Measurements from ENCODE around the gene MMP24.

DNA sequence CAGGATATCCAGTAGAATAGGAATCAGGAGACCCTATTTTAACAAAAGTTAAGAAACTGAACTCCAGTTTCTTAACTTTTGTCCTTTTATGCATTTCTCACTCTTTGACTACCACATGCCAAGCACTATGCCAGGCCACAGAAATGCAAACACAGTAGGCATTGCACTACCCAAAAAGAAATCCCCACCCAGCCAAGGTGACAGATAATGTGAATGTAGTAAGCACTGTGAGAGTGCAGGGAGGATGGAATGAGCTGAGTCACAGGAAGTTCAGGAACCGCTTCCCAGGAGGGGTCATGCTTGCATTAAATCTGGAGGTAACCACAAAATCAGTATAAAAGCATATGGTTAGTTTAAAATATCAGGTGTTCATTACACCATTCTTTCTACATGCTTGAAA, 85.8 kb downstream of the MMP24 start:
- TF ChIP-seq, protein P1, sequence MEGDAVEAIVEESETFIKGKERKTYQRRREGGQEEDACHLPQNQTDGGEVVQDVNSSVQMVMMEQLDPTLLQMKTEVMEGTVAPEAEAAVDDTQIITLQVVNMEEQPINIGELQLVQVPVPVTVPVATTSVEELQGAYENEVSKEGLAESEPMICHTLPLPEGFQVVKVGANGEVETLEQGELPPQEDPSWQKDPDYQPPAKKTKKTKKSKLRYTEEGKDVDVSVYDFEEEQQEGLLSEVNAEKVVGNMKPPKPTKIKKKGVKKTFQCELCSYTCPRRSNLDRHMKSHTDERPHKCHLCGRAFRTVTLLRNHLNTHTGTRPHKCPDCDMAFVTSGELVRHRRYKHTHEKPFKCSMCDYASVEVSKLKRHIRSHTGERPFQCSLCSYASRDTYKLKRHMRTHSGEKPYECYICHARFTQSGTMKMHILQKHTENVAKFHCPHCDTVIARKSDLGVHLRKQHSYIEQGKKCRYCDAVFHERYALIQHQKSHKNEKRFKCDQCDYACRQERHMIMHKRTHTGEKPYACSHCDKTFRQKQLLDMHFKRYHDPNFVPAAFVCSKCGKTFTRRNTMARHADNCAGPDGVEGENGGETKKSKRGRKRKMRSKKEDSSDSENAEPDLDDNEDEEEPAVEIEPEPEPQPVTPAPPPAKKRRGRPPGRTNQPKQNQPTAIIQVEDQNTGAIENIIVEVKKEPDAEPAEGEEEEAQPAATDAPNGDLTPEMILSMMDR (IDR thresholded peaks at IDR 0.05; ENCODE audit: poor library complexity): no peak
- TF ChIP-seq EZH2 (IDR thresholded peaks at IDR 0.05; ENCODE audit: borderline replicate concordance): no peak
